GM21619 (cell line): ENCODE data around the gene AJM1.
"Not testable (repeated sequence)": the region's sequence is repeated elsewhere in the genome, so short reads cannot be mapped to it uniquely, and the experiment has no call there.

Source experiments
- ATAC-seq: cut with Tn5 transposase; IDR thresholded peaks from one replicate; pipeline ENCODE4 v1.9.1; 2021; ENCODE audit not compliant: unreplicated experiment

Gene AJM1

DNA sequence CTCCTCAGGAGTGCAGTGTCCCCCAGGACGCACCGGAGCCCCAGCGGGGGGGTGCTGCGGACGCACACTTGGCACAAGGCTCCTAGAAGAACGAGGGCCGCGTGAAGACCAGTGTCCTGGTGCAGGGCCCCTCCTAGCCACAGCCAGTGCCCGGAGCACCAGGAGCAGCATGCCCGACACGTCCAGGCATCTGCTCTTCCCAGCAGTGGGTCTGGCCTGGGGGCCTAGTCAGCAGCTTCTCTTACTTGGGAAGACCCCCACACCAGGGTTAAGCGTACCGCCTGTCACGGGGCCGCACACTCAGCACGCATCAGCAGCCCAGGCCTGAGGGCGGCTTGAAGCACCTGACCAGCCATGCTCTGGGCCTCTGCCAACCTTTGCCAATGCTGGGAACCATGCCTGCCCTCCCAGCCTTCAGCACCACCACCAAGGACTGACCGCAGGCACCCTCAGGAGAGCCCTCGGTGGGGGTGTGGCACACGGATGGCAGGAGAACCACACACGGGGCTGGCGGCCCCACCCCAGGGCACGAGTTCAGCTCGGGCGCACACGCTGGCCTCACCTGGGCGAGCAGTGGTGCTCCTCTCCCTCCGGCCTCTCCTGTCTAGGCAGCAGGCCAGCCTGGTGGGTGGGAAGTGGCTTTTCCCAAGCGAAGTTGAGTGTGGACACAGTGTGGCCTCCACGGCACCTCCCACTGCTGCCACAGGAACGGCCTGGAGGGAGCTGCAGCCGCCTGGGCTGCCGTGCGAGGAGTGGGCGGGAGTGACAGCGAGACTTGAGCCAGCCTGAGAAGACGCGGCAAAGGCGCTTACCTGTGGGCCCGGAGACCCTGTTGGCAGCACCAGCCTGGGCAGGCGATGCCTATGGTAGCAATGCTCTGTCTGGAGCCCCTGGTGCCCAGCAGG, 12.0 kb upstream of the AJM1 start:
- no peak for ATAC-seq

DNA sequence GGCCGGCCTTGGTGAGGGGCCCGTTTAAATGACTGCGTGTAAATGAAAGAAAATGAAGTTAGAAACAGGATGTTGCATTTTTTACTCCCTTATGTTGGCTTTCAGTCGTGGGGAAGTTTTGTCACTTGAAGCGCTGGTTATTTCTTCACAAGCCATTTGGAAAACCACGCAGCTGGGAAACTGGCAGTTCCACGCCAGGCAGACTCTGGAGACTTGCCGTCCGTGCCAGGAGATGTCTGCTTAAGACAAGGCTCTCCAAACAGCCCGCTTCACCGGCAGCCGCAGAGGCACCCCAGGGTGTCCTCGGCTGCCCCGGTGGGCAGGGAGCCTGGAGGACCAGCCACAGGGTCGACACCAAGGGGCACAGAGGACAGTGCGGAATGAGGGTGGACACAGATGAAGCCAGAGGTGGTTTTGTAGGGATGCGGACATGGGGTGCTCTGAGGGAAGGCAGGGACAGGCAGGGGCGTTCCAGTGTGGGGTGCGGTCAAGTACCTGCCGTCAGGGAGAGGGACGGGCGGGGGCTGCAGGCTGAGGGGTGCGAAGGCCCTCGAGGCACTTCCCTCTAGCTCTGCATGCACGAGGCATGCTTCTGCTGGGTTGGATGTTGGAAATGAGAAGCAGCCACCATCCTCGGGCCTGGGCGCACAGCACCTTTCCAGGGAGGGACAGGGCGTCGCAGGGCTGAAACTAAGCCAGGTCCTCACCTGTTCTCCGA, 11.1 kb upstream of the AJM1 start:
- no peak for ATAC-seq

DNA sequence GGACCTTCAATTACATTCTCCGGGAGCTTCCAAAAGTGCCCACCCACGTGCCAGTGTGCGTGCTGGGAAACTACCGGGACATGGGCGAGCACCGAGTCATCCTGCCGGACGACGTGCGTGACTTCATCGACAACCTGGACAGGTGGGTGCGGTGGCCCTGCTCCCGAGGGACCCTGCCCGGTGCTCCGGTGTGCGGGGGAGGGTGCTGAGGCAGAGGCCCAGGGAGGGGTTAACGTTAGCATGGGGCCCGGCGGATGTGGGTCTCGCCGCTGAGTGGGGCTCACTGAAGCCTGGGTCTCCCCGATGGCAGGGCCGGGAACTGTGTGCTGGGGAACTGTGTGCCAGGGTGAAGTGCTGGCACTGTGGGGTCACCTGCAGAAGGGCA, 10.6 kb upstream of the AJM1 start:
- ATAC-seq: no peak

DNA sequence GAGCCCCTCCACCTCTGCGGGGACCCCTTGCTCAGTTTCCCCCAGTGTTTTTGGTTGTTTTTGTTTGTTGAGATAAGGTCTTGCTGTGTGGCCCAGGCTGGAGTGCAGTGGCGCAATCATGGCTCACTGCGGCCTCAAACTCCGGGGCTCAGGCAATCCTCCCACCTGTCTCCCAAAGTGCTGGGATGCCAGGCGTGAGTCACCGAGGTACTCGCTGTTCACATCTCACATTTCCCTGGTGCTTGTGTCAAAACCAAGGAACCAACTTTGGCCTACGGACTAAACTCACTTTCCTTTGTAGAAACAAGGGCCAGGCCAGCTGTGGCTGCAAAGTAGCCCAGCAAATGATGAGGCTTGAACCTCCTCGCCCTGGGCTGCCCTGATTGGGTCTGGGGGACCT, 9.7 kb upstream of the AJM1 start:
- ATAC-seq: no peak

DNA sequence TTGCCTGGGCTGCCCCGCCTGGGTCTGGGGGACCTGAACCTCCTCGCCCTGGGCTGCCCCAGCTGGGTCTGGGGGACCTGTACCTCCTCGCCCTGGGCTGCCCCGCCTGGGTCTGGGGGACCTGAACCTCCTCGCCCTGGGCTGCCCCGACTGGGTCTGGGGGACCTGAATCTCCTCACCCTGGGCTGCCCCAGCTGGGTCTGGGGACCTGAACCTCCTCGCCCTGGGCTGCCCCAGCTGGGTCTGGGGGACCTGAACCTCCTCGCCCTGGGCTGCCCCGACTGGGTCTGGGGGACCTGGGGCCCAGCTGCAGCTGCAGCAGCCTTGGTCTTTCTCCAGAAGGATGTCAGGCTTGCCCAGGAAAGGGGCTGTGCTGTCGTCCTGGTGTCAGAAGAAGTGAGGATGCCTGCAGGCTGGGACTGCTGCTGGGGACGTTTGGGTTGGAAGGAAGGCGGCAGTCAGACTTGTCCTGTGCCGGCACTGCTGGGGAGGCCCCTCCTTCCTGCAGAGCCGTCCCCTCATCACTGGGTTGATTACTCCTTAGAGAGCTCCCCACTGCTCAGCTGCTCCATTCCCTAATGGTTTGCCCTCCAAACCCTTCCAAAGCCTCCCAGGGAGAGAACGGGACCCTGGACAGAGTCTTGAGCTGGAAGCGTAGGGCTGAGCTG, 8.8 kb upstream of the AJM1 start:
- not testable (repeated sequence) for ATAC-seq

DNA sequence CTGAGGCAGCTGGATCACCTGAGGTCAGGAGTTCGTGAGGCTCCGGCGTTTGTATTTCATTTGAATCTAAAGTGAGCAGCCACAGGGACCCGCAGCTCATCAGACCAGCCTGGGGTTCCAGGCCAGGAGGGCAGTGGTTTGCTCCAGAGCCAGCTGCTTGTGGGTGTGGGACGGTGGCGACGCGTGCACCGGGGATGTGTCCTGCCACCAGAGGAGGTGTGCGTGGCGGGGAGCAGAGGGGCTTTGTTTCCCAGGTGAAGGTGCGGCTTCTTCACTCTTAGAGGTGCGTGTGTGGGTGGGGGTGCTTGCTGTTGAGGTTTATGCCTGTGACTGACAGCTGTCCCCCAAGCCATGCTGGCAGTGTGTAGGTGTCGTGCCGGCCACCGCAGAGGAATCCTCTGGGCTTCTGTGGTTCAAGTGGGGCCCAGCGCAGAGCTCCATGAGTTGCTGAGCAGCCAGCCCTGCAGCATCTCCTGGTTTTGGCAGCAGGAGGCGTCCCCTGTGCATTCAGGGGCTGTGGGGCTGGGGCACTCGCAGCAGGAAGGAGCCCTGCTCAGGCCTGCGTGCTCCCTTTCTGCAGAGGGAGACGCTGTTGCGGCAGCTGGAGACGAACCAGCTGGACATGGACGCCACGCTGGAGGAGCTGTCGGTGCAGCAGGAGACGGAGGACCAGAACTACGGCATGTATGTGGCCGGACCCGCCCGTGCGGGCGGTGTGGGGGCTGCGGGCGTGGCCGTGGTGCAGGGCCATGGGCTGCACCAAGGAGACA, 6.9 kb upstream of the AJM1 start:
- ATAC-seq: no peak

DNA sequence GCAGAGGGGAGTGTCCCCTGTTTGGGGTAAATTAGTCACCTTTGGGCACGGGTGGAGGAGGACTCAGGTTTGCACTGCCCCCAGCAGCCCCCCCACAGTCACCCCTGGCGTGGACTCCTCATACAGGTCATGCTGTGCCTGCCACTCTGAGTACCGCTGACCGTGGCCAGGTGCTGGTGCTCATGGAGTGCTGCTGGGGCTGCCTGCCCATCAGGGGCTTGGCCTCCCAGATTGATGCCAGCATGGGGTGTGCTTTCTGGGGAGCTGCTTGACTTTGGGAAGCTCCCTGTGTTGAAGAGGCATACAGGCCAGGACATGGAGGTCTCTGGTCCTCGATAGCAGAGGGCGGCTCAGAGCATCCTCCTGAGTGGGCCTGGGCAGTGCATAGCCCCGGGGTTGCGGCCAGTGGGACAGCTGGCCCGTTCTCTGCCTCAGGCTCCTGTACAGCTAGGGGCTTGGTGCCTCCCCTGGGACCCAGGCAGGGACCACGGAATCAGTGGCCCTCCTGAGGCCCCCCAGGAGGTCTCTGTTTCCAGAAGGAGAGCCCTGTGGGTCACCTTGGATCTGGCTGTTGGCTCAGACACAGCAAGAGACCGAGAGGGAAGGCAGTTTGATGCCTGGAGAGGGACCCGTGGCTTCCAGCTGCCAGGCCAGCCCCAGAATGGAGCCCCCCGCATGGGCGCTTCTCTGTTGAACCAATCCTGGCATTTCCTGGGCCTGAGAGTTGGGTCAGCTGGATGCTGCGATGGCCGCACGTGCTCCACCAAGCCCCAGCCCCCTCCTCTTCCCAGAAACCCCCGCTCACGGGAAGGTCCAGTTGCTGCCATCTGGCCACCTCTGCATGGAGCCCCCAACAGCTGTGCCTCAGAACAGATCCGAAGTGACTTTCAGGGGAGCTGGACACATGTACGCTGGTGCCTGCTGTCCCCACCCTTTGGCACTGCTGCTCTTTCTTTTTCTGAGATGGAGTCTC, 6.1 kb upstream of the AJM1 start:
- ATAC-seq: no peak

DNA sequence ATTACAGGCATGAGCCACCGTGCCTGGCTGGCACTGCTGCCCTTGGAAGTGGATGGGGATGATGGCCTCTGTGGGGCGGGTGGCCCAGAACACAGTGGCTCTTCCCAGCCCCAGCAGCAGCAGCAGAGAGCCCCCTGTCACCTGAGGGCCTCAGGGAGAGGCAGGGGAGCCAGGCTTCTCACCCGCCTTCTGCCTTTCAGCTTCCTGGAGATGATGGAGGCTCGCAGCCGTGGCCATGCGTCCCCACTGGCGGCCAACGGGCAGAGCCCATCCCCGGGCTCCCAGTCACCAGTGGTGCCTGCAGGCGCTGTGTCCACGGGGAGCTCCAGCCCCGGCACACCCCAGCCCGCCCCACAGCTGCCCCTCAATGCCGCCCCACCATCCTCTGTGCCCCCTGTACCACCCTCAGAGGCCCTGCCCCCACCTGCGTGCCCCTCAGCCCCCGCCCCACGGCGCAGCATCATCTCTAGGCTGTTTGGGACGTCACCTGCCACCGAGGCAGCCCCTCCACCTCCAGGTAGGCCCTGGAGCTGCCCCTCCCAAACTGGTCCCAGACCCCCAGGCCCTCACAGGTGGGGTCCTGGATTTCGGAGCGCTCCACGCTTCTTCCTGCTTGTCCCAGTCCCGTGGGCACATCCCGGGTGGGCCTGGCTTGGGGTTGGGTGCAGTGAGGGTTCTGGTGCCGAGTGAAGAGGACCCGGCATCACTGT, 5.0 kb upstream of the AJM1 start:
- no peak for ATAC-seq

DNA sequence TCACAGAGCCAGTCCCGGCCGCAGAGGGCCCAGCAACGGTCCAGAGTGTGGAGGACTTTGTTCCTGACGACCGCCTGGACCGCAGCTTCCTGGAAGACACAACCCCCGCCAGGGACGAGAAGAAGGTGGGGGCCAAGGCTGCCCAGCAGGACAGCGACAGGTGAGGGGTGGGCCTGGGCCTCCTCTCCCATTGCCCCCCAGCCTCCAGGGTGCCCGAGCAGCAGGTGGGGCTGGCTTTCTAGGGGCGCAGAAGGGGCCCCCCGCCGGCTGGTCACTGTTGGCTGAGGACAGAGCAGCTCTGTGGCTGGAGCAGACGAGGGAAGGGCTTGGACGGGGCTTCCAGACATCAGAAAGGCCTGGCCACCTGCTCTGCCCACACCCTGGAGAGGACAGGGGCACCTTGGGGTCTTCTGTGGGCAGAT, 4.4 kb upstream of the AJM1 start:
- ATAC-seq: not testable (repeated sequence)

DNA sequence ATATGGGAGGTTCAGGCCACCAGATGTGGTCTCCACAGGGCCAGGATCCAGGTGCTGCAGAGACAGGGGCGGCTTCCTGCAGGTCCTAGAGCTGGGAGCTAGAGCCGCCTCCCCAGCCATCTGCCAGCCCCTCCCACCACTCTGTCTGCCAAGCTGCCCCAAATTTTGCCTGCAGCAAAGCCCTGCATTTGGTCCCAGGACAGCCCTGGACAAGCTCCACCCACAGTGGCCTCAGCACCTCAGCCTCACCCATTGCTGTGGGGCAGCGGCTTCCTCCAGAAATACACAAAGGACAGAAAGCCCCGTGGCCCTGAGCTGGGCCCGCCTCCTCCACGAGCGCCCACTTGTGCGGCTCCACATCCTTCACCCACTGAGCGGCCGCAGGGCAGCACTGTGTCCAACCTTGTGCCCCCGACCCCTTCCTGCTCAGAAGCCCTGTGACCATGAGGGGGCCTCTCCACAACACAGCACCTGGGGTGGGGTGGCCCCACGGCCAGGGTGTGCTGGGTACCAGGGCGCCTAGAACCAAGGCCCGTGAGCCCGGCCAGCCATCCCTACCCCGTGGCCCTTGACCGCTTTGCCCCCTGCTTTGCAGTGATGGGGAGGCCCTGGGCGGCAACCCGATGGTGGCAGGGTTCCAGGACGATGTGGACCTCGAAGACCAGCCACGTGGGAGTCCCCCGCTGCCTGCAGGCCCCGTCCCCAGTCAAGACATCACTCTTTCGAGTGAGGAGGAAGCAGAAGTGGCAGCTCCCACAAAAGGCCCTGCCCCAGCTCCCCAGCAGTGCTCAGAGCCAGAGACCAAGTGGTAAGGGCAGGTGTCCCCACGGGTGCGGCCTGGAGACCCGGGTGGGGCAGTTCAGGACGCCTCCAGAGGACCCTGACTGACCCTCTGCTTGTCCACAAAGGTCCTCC, 3.7 kb upstream of the AJM1 start:
- no peak for ATAC-seq

DNA sequence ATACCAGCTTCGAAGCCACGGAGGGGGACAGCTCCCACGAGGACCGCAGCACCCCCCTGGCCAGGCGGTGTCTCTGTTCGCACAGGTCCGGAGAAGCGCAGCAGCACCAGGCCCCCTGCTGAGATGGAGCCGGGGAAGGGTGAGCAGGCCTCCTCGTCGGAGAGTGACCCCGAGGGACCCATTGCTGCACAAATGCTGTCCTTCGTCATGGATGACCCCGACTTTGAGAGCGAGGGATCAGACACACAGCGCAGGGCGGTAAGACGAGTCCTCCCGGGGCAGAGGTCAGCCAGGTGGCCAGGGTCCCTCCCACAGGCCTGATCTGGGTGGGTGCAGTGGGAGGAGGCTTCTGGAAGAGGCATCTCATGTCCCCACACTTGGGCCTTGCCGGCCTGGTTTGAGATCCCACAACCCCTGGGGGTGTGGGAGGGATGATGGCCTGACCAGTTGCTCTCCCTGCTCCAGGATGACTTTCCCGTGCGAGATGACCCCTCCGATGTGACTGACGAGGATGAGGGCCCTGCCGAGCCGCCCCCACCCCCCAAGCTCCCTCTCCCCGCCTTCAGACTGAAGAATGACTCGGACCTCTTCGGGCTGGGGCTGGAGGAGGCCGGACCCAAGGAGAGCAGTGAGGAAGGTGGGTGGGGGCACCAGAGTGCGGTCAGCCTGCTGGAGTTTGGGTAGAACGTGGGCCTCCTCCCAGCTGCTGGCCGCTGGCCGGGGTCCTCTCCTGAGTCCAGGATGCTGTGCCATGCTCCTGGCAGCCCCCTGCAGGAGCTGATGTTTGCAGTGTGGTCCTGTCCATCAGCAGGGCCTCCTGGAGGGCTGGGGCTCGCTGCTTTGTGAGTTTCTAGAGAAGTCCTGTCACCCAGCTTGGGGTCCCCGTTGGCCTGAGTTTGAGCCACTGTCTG, 2.8 kb upstream of the AJM1 start:
- no peak for ATAC-seq

DNA sequence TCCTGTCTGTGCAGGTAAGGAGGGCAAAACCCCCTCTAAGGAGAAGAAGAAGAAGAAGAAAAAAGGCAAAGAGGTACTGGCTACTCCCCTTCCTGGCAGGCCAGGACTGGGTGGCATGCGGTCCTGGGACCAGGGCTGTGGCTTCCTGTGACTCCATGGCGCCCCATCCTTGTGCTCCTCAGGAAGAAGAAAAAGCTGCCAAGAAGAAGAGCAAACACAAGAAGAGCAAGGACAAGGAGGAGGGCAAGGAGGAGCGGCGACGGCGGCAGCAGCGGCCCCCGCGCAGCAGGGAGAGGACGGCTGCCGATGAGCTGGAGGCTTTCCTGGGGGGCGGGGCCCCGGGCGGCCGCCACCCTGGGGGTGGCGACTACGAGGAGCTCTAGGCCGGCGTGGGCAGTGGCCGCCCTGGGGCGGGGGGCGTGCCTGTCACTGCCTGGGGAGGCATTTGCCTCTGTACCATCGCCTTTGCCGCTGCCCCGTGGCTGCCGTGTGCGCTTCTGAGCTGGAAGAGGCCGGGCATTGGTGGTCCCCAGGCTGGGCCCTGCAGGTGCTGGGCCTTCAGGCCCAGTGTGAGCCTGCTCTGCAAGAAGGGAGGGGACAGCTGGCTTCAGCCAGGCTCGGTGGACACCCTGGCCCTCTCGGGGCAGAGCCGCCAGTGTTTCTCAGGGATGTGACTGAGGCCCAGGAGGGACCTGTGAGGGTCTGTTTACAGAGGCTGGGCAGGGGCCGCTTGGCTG, 2.0 kb upstream of the AJM1 start:
- ATAC-seq: no peak

DNA sequence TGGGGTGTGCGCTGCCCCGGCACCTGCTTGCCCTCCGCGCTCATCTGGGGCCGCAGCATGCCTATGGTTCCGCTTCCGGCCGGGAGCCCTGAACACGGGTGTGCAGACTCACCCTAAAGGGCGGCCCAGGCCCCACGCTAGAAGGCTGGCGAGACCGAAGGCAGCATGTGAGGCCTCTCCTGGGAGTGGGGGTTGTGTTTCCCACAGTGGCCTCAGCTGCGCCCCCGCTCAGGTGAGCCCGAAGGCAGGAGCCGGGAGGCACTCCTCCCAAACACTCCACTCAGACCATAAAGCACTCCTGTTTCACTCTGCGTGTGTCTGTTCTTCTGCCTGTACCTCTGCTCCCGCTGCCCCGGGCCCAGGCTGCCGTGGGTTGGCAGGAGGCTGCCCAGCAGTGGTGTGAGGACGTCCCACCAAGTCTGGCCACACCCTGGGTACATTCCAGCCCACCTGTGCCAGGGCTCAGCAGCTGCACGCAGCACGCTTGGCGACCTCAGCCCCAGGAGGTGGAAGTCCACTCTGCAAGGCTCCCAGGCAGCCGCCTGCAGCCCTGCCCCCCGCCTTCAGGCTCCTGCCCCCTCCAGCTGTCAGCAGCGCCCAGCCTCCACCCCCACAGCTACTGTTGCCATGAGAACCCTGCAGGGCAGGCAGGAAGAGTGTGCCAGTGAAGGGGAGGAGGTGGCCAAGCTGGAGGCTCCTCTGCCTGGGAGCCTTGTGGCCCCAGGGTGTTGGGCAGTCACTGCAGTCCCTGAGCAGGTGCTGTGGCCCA, 1.2 kb upstream of the AJM1 start:
- no peak for ATAC-seq

DNA sequence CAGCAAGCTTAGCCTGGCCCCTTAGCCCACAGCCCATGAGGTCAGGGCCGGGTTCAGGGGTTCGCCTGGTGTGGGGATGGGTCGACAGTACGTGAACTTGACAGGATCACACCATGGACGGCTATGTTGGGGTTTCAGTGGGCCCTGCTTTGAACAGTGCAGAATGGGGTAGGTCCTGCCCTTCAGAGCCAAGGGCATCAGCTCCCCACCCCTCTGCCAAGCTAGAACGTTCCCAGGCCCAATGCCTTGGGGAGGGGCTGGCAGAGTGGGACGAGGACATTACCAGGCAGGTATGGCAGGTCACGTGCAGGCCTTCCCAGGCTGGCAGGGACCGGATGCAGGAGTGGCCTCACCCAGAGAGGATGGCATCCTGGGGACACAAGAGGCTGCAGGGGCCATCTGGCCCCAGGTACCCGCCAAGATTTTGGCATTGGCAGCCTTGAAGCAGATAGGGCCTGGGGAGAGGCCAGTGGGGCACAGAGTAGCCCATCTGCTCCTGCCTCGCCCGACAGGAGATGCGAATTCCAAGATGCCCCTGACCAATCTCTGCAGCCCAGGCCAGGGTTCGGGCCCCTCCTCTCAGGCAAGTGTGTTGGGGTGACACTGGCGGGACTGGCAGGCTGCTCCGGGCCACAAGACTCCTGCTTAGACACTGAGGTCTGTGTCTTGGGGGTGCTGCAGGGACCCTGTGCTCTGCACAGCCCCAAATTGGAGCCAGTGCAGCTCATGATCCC, 465 bp upstream of the AJM1 start:
- ATAC-seq: not testable (repeated sequence)

DNA sequence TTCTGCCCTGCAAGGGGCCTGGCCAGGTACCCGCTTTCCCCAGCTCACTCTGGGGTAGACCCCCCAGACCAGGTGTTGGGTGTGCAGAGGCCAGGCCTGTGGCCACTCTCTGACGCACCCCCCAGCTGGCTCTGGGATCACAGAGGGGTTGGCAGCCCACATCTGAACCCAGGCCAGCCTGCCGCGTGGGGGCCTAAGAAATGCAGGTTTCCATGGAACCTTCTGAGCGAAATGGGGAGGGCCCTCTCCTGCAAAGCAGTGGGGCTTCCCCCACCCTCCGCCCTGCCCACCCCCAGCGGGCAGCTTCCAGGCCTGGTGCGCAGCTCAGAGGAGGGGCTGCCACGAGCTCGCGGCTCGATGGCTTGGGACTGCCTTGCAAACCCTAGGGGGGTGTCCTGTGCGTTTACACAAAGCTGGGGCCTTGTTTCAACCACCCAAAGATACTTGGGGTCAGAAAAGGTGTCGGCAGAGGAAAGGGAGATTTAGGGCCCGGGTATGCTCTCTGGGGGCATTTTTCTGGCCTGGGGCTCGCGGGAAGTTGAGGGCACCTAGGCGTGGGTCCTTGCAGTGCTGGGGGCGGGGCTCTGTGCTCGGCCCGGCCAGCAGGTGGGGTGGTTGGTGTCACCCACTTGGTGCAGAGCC, 1.0 kb downstream of the AJM1 start:
- ATAC-seq: not testable (repeated sequence)
